ENCODE results near the gene CCR2. TPM values are rescaled to one million over a fixed set of nuclear protein-coding genes. Genes with fewer than 3 reads are reported as not detected.

The CCR2 gene
- polyA plus RNA-seq, 1 experiment = not detected

DNA sequence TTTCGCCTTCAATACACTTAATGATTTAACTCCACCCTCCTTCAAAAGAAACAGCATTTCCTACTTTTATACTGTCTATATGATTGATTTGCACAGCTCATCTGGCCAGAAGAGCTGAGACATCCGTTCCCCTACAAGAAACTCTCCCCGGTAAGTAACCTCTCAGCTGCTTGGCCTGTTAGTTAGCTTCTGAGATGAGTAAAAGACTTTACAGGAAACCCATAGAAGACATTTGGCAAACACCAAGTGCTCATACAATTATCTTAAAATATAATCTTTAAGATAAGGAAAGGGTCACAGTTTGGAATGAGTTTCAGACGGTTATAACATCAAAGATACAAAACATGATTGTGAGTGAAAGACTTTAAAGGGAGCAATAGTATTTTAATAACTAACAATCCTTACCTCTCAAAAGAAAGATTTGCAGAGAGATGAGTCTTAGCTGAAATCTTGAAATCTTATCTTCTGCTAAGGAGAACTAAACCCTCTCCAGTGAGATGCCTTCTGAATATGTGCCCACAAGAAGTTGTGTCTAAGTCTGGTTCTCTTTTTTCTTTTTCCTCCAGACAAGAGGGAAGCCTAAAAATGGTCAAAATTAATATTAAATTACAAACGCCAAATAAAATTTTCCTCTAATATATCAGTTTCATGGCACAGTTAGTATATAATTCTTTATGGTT lies 17.1 kb downstream of the CCR2 start, which contains the start of gene CCR5:
TSS of gene CCR5 (plus strand) at position 108 of the 680 bp plus-strand sequence. CDS start 1,957 bp downstream, outside the sequence.
- TF ChIP-seq, protein P1, sequence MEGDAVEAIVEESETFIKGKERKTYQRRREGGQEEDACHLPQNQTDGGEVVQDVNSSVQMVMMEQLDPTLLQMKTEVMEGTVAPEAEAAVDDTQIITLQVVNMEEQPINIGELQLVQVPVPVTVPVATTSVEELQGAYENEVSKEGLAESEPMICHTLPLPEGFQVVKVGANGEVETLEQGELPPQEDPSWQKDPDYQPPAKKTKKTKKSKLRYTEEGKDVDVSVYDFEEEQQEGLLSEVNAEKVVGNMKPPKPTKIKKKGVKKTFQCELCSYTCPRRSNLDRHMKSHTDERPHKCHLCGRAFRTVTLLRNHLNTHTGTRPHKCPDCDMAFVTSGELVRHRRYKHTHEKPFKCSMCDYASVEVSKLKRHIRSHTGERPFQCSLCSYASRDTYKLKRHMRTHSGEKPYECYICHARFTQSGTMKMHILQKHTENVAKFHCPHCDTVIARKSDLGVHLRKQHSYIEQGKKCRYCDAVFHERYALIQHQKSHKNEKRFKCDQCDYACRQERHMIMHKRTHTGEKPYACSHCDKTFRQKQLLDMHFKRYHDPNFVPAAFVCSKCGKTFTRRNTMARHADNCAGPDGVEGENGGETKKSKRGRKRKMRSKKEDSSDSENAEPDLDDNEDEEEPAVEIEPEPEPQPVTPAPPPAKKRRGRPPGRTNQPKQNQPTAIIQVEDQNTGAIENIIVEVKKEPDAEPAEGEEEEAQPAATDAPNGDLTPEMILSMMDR (IDR thresholded peaks at IDR 0.05; ENCODE audit: low read depth, low read length) = no peak
- POLR2A ChIA-PET = no interaction called here
- CTCF ChIA-PET = interaction anchor here (0.6 to 3.5 kb wide), 5 partner anchors 20 to 1221 kb away, joined by 3 to 20 read pairs (median 5); no protein-coding TSS in a partner anchor
- peaks cover 22% of the 10 kb centered on the region for H3K27me3 ChIP-seq (ENCODE audit: control insufficient read depth, insufficient read depth, low read length)
- H3K4me3 ChIP-seq (ENCODE audit: low read depth, low read length) = no peak within 1 kb of the TSS
- DNase-seq (ENCODE audit: low read depth, low spot score) = no peak
- H3K9me3 ChIP-seq (ENCODE audit: control insufficient read depth, insufficient read depth, low read length) = no peaks in the 10 kb centered on the region
- H3K27ac ChIP-seq (ENCODE audit: low read depth, low read length) = no peak within 1 kb of the TSS

DNA sequence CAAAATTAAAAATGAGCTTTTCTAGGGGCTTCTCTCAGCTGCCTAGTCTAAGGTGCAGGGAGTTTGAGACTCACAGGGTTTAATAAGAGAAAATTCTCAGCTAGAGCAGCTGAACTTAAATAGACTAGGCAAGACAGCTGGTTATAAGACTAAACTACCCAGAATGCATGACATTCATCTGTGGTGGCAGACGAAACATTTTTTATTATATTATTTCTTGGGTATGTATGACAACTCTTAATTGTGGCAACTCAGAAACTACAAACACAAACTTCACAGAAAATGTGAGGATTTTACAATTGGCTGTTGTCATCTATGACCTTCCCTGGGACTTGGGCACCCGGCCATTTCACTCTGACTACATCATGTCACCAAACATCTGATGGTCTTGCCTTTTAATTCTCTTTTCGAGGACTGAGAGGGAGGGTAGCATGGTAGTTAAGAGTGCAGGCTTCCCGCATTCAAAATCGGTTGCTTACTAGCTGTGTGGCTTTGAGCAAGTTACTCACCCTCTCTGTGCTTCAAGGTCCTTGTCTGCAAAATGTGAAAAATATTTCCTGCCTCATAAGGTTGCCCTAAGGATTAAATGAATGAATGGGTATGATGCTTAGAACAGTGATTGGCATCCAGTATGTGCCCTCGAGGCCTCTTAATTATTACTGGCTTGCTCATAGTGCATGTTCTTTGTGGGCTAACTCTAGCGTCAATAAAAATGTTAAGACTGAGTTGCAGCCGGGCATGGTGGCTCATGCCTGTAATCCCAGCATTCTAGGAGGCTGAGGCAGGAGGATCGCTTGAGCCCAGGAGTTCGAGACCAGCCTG lies 17.8 kb downstream of the CCR2 start:
- POLR2A ChIA-PET = no interaction called here
- no peak for DNase-seq (ENCODE audit: low read depth, low spot score)
- Histone ChIP-seq H3K27me3 (ENCODE audit: control insufficient read depth, insufficient read depth, low read length) (peaks cover 24% of the 10 kb centered on the region), H3K9me3 (ENCODE audit: control insufficient read depth, insufficient read depth, low read length) (no peaks in the 10 kb centered on the region), H3K27ac (ENCODE audit: low read depth, low read length) (no peak overlapping the region), H3K4me3 (ENCODE audit: low read depth, low read length) (no peak overlapping the region)
- CTCF ChIA-PET = interaction anchor here (0.8 to 3.5 kb wide), 6 partner anchors 284 to 433 kb away, joined by 3 to 20 read pairs (median 4); no protein-coding TSS in a partner anchor
- TF ChIP-seq, protein P1 (IDR thresholded peaks at IDR 0.05; ENCODE audit: low read depth, low read length) = no peak

DNA sequence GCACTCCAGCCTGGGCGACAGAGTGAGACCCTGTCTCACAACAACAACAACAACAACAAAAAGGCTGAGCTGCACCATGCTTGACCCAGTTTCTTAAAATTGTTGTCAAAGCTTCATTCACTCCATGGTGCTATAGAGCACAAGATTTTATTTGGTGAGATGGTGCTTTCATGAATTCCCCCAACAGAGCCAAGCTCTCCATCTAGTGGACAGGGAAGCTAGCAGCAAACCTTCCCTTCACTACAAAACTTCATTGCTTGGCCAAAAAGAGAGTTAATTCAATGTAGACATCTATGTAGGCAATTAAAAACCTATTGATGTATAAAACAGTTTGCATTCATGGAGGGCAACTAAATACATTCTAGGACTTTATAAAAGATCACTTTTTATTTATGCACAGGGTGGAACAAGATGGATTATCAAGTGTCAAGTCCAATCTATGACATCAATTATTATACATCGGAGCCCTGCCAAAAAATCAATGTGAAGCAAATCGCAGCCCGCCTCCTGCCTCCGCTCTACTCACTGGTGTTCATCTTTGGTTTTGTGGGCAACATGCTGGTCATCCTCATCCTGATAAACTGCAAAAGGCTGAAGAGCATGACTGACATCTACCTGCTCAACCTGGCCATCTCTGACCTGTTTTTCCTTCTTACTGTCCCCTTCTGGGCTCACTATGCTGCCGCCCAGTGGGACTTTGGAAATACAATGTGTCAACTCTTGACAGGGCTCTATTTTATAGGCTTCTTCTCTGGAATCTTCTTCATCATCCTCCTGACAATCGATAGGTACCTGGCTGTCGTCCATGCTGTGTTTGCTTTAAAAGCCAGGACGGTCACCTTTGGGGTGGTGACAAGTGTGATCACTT lies 18.8 kb downstream of the CCR2 start:
- Histone ChIP-seq H3K4me3 (ENCODE audit: low read depth, low read length) (no peak overlapping the region), H3K27me3 (ENCODE audit: control insufficient read depth, insufficient read depth, low read length) (peaks cover 22% of the 10 kb centered on the region), H3K9me3 (ENCODE audit: control insufficient read depth, insufficient read depth, low read length) (no peaks in the 10 kb centered on the region), H3K27ac (ENCODE audit: low read depth, low read length) (no peak overlapping the region)
- POLR2A ChIA-PET = no interaction called here
- TF ChIP-seq, protein P1 (IDR thresholded peaks at IDR 0.05; ENCODE audit: low read depth, low read length) = peak; percentile 64
- CTCF ChIA-PET = interaction anchor here (0.8 to 3.5 kb wide), 6 partner anchors 285 to 434 kb away, joined by 3 to 20 read pairs (median 4); no protein-coding TSS in a partner anchor
- no peak for DNase-seq (ENCODE audit: low read depth, low spot score)

DNA sequence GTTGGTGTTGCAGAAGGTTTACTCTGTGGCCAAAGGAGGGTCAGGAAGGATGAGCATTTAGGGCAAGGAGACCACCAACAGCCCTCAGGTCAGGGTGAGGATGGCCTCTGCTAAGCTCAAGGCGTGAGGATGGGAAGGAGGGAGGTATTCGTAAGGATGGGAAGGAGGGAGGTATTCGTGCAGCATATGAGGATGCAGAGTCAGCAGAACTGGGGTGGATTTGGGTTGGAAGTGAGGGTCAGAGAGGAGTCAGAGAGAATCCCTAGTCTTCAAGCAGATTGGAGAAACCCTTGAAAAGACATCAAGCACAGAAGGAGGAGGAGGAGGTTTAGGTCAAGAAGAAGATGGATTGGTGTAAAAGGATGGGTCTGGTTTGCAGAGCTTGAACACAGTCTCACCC lies 20.8 kb downstream of the CCR2 start:
- TF ChIP-seq, protein P1 (IDR thresholded peaks at IDR 0.05; ENCODE audit: low read depth, low read length) = no peak
- CTCF ChIA-PET = interaction anchor here (0.9 kb wide), 1 partner anchor 296 kb away, joined by 4 read pairs; no protein-coding TSS in a partner anchor
- Histone ChIP-seq H3K4me3 (ENCODE audit: low read depth, low read length) (no peak overlapping the region), H3K27ac (ENCODE audit: low read depth, low read length) (no peak overlapping the region), H3K27me3 (ENCODE audit: control insufficient read depth, insufficient read depth, low read length) (peaks cover 14% of the 10 kb centered on the region), H3K9me3 (ENCODE audit: control insufficient read depth, insufficient read depth, low read length) (no peaks in the 10 kb centered on the region)
- POLR2A ChIA-PET = no interaction called here
- DNase-seq (ENCODE audit: low read depth, low spot score) = no peak

Measured in AG04450 (cell line).